Epithelial cell of esophagus (primary cell): ENCODE data around the gene LTBP2.
A peak's percentile ranks its signal among the peaks of the same experiment; 100 is the strongest.

ENCODE experiments used
- DNase-seq: peaks from one replicate; pipeline ENCODE4 v3.0.0; 2010; ENCODE audit warnings: low read depth
- H3K4me3 ChIP-seq: 2 replicates; pipeline ENCODE4 v1.5.1; 2011; ENCODE audit warnings: mild to moderate bottlenecking, low read length, control low read depth
- TF ChIP-seq, protein P1 (sequence below): IDR thresholded peaks from 2 replicates; pipeline ENCODE4 v1.5.1; 2011; ENCODE audit warnings: low read depth, mild to moderate bottlenecking, low read length, control low read depth, inconsistent platforms; ENCODE audit not compliant: insufficient read depth; ENCODE audit errors: missing control alignments

Gene LTBP2

DNA sequence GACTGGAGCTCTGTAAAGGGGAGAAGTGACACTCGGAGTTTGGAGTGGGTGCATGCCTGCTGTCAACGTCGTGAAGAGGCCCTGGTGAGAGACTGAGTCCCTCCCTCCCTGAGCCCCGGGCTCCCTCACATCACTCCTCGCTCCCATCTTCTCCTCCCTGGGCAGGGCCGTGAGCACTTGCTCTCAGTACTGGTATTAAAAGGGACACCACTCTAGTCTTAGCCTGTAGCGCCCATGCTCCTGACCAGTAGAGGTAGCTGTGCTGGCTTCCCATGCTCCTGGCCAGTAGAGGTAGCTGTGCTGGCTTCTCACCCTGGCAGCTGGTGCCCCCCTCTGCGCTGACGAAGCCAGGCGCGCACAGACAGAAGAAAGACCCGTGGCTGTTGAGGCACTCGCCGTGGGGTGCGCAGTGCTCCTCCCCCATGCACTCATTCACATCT is 103.7 kb downstream of the LTBP2 start:
- TF ChIP-seq, protein P1, sequence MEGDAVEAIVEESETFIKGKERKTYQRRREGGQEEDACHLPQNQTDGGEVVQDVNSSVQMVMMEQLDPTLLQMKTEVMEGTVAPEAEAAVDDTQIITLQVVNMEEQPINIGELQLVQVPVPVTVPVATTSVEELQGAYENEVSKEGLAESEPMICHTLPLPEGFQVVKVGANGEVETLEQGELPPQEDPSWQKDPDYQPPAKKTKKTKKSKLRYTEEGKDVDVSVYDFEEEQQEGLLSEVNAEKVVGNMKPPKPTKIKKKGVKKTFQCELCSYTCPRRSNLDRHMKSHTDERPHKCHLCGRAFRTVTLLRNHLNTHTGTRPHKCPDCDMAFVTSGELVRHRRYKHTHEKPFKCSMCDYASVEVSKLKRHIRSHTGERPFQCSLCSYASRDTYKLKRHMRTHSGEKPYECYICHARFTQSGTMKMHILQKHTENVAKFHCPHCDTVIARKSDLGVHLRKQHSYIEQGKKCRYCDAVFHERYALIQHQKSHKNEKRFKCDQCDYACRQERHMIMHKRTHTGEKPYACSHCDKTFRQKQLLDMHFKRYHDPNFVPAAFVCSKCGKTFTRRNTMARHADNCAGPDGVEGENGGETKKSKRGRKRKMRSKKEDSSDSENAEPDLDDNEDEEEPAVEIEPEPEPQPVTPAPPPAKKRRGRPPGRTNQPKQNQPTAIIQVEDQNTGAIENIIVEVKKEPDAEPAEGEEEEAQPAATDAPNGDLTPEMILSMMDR: peak; percentile 35
- DNase-seq: no peak
- no peak overlapping the region for H3K4me3 ChIP-seq

DNA sequence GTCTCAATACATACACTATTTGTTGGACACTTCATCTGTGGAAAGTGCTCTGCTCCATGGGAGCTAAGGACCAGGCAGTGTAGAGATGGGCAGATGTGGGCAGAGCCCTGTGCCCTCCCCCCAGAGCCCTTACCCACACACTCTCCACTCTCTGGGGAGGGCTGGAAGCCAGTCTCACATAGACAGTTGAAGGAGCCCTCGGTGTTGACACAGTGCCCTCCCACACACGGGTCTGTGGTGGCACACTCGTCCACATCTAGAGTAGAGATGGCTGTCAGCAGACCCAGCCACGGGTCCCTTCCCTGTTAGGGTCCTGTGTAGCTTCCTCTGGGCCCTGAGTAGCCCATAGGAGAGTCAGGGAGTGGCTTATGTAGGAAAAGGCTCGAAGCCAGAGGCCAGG is 104.2 kb downstream of the LTBP2 start:
- H3K4me3 ChIP-seq: no peak overlapping the region
- TF ChIP-seq, protein P1: no peak
- DNase-seq: no peak

- no peak for DNase-seq
- no peak overlapping the region for H3K4me3 ChIP-seq
- TF ChIP-seq, protein P1: no peak
Observed at GRCh38 chr14:74507085-74507484, 105.0 kb downstream of the LTBP2 start.

GRCh38 chr14:74506411-74506851 is 105.6 kb downstream of the LTBP2 start:
- no peak for DNase-seq
- H3K4me3 ChIP-seq: no peak overlapping the region
- TF ChIP-seq, protein P1: no peak

- no peak for DNase-seq
- TF ChIP-seq, protein P1: no peak
- H3K4me3 ChIP-seq: no peak overlapping the region
Observed at GRCh38 chr14:74505831-74506230, 106.2 kb downstream of the LTBP2 start.

DNA sequence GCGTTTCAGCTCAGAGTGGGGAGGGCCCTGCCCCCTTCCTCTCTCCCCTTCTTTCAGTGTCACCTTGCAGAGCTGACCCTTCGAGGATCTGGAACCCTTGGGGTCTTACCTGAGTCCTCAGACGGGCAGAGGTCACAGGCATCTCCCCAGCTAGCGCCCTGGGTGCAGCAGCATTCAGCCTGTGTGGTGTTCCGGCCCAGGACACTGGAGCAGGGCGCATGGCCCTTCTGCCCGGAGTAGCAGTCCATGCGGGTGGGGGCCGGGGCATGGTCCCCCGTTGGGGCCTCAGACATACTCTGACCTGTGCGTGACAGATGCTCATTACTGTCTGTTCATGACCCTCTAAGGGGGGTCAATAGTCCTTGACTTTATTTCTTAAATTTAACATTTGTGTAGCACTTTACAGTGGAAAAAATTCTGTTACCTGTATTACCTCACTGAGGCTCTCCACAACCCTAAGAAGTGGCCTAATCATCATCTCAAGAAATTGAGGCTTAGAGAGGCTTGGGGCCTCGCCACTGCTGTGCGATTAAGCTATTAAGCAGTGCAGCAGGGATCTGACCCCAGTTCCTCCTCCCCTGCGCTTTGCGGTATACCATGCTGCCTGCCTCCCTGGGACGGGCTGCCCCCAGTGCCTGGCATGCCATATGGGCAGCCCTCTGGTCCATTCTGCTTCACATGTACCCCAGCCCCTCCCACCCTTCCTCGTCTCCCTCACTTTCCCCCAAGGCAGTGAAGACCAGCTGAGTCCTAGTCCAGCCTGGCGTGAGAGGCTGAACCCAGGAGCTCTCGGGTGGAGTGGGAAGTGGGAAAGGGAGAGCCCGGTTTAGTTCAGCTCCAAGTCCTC is 106.9 kb downstream of the LTBP2 start:
- H3K4me3 ChIP-seq: no peak overlapping the region

More for the DNA sequence above, 106.9 kb downstream of the LTBP2 start:
- DNase-seq: no peak
- TF ChIP-seq, protein P1: no peak
